ENCODE data around the gene BLCAP.
"Not testable (repeated sequence)": the region's sequence is repeated elsewhere in the genome, so short reads cannot be mapped to it uniquely, and the experiment has no call there.

The BLCAP gene

GRCh38 chr20:37490663-37491350 is 36.9 kb downstream of the BLCAP start:
- TF ChIP-seq, protein P1, sequence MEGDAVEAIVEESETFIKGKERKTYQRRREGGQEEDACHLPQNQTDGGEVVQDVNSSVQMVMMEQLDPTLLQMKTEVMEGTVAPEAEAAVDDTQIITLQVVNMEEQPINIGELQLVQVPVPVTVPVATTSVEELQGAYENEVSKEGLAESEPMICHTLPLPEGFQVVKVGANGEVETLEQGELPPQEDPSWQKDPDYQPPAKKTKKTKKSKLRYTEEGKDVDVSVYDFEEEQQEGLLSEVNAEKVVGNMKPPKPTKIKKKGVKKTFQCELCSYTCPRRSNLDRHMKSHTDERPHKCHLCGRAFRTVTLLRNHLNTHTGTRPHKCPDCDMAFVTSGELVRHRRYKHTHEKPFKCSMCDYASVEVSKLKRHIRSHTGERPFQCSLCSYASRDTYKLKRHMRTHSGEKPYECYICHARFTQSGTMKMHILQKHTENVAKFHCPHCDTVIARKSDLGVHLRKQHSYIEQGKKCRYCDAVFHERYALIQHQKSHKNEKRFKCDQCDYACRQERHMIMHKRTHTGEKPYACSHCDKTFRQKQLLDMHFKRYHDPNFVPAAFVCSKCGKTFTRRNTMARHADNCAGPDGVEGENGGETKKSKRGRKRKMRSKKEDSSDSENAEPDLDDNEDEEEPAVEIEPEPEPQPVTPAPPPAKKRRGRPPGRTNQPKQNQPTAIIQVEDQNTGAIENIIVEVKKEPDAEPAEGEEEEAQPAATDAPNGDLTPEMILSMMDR (IDR thresholded peaks at IDR 0.05; ENCODE audit: low read depth, low read length, poor library complexity, severe bottlenecking): no peak
- no peak for TF ChIP-seq EZH2phosphoT487 (IDR thresholded peaks at IDR 0.05; ENCODE audit: borderline replicate concordance, low read length)
- H3K4me3 ChIP-seq (ENCODE audit: low read length): no peak overlapping the region

DNA sequence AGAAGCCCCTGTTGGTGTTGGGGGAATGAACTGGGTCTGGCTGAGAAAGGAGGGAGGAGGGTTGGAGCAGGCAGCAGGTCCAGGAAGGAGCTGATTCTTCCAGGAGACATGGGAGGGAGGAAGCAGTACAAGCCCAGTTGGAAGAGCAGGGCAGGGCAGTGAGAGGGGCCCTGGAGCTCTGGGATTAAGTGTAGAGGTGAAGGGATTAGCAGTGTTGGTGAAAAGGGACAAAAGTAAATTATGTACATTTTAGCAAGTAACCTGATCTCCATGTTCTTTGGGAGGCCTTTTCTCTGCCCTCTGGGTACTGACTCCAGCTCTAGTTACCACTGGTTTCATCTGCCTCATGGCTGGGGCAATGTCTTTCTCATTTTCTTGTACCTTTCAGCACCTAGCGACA is 41.5 kb downstream of the BLCAP start:
- not testable (repeated sequence) for H3K9me2 ChIP-seq (replicated peaks; ENCODE audit: control insufficient read depth, low read length); H3K79me2 ChIP-seq (ENCODE audit: control insufficient read depth, low read length); H4K20me1 ChIP-seq (ENCODE audit: control insufficient read depth, insufficient read depth, low read depth, low read length); H3K9me3 ChIP-seq (ENCODE audit: control insufficient read depth, insufficient read depth, low read length); H3K4me2 ChIP-seq (ENCODE audit: low read length); H3K27me3 ChIP-seq (ENCODE audit: control insufficient read depth, low read length); H3K4me1 ChIP-seq (ENCODE audit: control insufficient read depth, low read length); H3K4me3 ChIP-seq (ENCODE audit: low read length); H3K27ac ChIP-seq (ENCODE audit: low read depth, low read length); H3F3A ChIP-seq (ENCODE audit: control insufficient read depth, insufficient read depth); H3K36me3 ChIP-seq (ENCODE audit: control insufficient read depth, low read length)

More at GRCh38 chr20:37490663-37491350, 36.9 kb downstream of the BLCAP start:
- Histone ChIP-seq H4K20me1 (ENCODE audit: control insufficient read depth, insufficient read depth, low read depth, low read length) (no peaks in the 10 kb centered on the region), H3K27me3 (ENCODE audit: control insufficient read depth, low read length) (peaks cover 2% of the 10 kb centered on the region; the same call in 1 of the 2 replicates), H3K9me3 (ENCODE audit: control insufficient read depth, insufficient read depth, low read length) (no peaks in the 10 kb centered on the region), H3K4me2 (ENCODE audit: low read length) (no peak overlapping the region), H3K27ac (ENCODE audit: low read depth, low read length) (no peak overlapping the region), H3K36me3 (ENCODE audit: control insufficient read depth, low read length) (no peaks in the 10 kb centered on the region), H3K4me1 (ENCODE audit: control insufficient read depth, low read length) (peaks cover 9% of the 10 kb centered on the region), H3K79me2 (ENCODE audit: control insufficient read depth, low read length) (no peaks in the 10 kb centered on the region), H3F3A (ENCODE audit: control insufficient read depth, insufficient read depth) (no peaks in the 10 kb centered on the region), H3K9me2 (replicated peaks; ENCODE audit: control insufficient read depth, low read length) (no peaks in the 10 kb centered on the region)

- no peaks in the 10 kb centered on the region for H4K20me1 ChIP-seq (ENCODE audit: control insufficient read depth, insufficient read depth, low read depth, low read length)
- H3K9me2 ChIP-seq (replicated peaks; ENCODE audit: control insufficient read depth, low read length): no peaks in the 10 kb centered on the region
- no peaks in the 10 kb centered on the region for H3F3A ChIP-seq (ENCODE audit: control insufficient read depth, insufficient read depth)
- no peak overlapping the region for H3K4me2 ChIP-seq (ENCODE audit: low read length)
- no peaks in the 10 kb centered on the region for H3K79me2 ChIP-seq (ENCODE audit: control insufficient read depth, low read length)
- no peak overlapping the region for H3K4me3 ChIP-seq (ENCODE audit: low read length)
- peaks cover 3% of the 10 kb centered on the region; the same call in 1 of the 2 replicates for H3K27me3 ChIP-seq (ENCODE audit: control insufficient read depth, low read length)
- TF ChIP-seq, protein P1 (IDR thresholded peaks at IDR 0.05; ENCODE audit: low read depth, low read length, poor library complexity, severe bottlenecking): no peak
- TF ChIP-seq EZH2phosphoT487 (IDR thresholded peaks at IDR 0.05; ENCODE audit: borderline replicate concordance, low read length): no peak
- no peak overlapping the region for H3K27ac ChIP-seq (ENCODE audit: low read depth, low read length)
- H3K9me3 ChIP-seq (ENCODE audit: control insufficient read depth, insufficient read depth, low read length): no peaks in the 10 kb centered on the region
- no peaks in the 10 kb centered on the region for H3K36me3 ChIP-seq (ENCODE audit: control insufficient read depth, low read length)
- peaks cover 6% of the 10 kb centered on the region; the same call in 1 of the 2 replicates for H3K4me1 ChIP-seq (ENCODE audit: control insufficient read depth, low read length)
Observed at GRCh38 chr20:37484331-37484730, 43.3 kb downstream of the BLCAP start.

- no peaks in the 10 kb centered on the region for H3K4me1 ChIP-seq (ENCODE audit: control insufficient read depth, low read length)
- no peaks in the 10 kb centered on the region for H4K20me1 ChIP-seq (ENCODE audit: control insufficient read depth, insufficient read depth, low read depth, low read length)
- H3K4me2 ChIP-seq (ENCODE audit: low read length): no peak overlapping the region
- peaks cover 9% of the 10 kb centered on the region for H3K27me3 ChIP-seq (ENCODE audit: control insufficient read depth, low read length)
- no peaks in the 10 kb centered on the region for H3K9me3 ChIP-seq (ENCODE audit: control insufficient read depth, insufficient read depth, low read length)
- TF ChIP-seq EZH2phosphoT487 (IDR thresholded peaks at IDR 0.05; ENCODE audit: borderline replicate concordance, low read length): no peak
- TF ChIP-seq, protein P1 (IDR thresholded peaks at IDR 0.05; ENCODE audit: low read depth, low read length, poor library complexity, severe bottlenecking): no peak
- no peak overlapping the region for H3K4me3 ChIP-seq (ENCODE audit: low read length)
- no peaks in the 10 kb centered on the region for H3K79me2 ChIP-seq (ENCODE audit: control insufficient read depth, low read length)
- H3K27ac ChIP-seq (ENCODE audit: low read depth, low read length): no peak overlapping the region
- no peaks in the 10 kb centered on the region for H3K36me3 ChIP-seq (ENCODE audit: control insufficient read depth, low read length)
- no peaks in the 10 kb centered on the region for H3K9me2 ChIP-seq (replicated peaks; ENCODE audit: control insufficient read depth, low read length)
- H3F3A ChIP-seq (ENCODE audit: control insufficient read depth, insufficient read depth): no peaks in the 10 kb centered on the region
Observed at GRCh38 chr20:37481610-37482009, 46.1 kb downstream of the BLCAP start.
